HL-60/S4 treated with retinoic acid at 250 ng/mL for 4 days and 3 days (cell line): ENCODE data around the gene PVRIG.
"Not testable (repeated sequence)": the region's sequence is repeated elsewhere in the genome, so short reads cannot be mapped to it uniquely, and the experiment has no call there.

Experiments
- in situ Hi-C: fragments of 300-500 bp; cut with MboI; formaldehyde crosslinking; loops from 2 replicates; pipeline ENCODE4 v1.7.0; 2022; ENCODE audit warnings: low sequenced_read_pairs

The PVRIG gene

GRCh38 chr7:100224891-100225290 lies 5.1 kb downstream of the PVRIG start:
- in situ Hi-C loops = not testable (repeated sequence)

- in situ Hi-C loops = not testable (repeated sequence)
Observed at GRCh38 chr7:100234660-100235317, 15.0 kb downstream of the PVRIG start.

- in situ Hi-C loops = not testable (repeated sequence)
Observed at GRCh38 chr7:100239975-100240374, 20.2 kb downstream of the PVRIG start.

- in situ Hi-C loops = not testable (repeated sequence)
Observed at GRCh38 chr7:100243385-100243784, 23.6 kb downstream of the PVRIG start.

GRCh38 chr7:100244988-100245605 lies 25.3 kb downstream of the PVRIG start:
- in situ Hi-C loops = not testable (repeated sequence)

GRCh38 chr7:100246121-100246864 lies 26.5 kb downstream of the PVRIG start:
- in situ Hi-C loops = not testable (repeated sequence)

GRCh38 chr7:100246865-100247137 lies 27.1 kb downstream of the PVRIG start:
- in situ Hi-C loops = not testable (repeated sequence)

GRCh38 chr7:100247152-100247757 lies 27.5 kb downstream of the PVRIG start:
- in situ Hi-C loops = no loop called here

GRCh38 chr7:100248483-100248882 lies 28.7 kb downstream of the PVRIG start:
- in situ Hi-C loops = no loop called here

GRCh38 chr7:100257017-100257416 lies 37.3 kb downstream of the PVRIG start:
- in situ Hi-C loops = no loop called here

- in situ Hi-C loops = not testable (repeated sequence)
Observed at GRCh38 chr7:100259984-100260383, 40.2 kb downstream of the PVRIG start.

- in situ Hi-C loops = not testable (repeated sequence)
Observed at GRCh38 chr7:100262896-100263295, 43.1 kb downstream of the PVRIG start.

- in situ Hi-C loops = not testable (repeated sequence)
Observed at GRCh38 chr7:100264223-100264622, 44.5 kb downstream of the PVRIG start.

- in situ Hi-C loops = not testable (repeated sequence)
Observed at GRCh38 chr7:100264669-100265165, 45.0 kb downstream of the PVRIG start.

- in situ Hi-C loops = not testable (repeated sequence)
Observed at GRCh38 chr7:100265851-100266250, 46.1 kb downstream of the PVRIG start.

GRCh38 chr7:100266576-100267354 lies 47.0 kb downstream of the PVRIG start:
- in situ Hi-C loops = no loop called here

GRCh38 chr7:100267648-100268047 lies 47.9 kb downstream of the PVRIG start:
- in situ Hi-C loops = no loop called here

- in situ Hi-C loops = not testable (repeated sequence)
Observed at GRCh38 chr7:100268882-100269281, 49.1 kb downstream of the PVRIG start.

GRCh38 chr7:100269306-100270045 lies 49.7 kb downstream of the PVRIG start:
- in situ Hi-C loops = not testable (repeated sequence)
